NCI-H146 treated with DMSO at 0.1 percent for 48 hours (cell line): Measurements from ENCODE around the gene KCNJ13.
"Not testable (repeated sequence)": the region's sequence is repeated elsewhere in the genome, so short reads cannot be mapped to it uniquely, and the experiment has no call there.

Experiments
- DNase-seq: peaks from one replicate; lab custom pipeline; 2025; ENCODE audit not compliant: unreplicated experiment; lab: John Stamatoyannopoulos, UW

The KCNJ13 gene

DNA sequence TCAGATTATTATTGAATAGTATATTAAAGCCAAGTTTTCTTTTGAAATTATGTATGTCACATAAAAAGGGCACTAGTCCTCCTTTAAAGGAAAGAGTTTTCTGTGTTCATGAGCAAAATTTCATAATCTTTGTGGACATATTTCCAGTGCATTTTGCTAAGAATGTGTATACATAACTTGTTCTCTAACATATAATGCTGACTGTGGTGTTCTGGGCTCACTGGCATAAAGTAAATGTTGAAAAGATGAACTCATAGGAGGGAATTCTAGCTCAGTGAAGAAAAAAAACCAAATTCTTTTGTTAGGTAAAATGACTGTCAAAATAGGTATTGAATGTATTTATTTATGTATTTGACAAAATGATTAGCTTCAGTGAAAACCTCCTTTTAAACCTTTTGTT is 6.2 kb downstream of the KCNJ13 start:
- no peak for DNase-seq

DNA sequence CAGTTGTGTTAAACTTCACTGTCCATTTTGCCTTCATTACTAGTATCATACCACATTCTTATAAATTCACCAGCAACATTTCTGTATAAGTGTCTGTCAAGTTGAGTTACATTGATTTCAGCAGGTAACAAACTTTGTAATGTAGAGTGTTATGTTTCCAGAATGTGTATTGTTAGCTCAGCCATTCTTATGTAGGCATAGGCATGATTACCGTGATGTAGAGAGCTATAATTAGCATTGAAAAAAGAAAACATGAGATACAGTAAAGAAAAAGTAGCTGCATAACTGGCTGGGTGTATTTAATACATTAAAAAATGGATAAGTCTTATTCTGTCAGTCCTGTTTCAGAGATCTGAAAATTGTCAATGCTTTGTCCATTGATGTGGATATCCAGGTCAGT is 8.5 kb downstream of the KCNJ13 start:
- DNase-seq = no peak

DNA sequence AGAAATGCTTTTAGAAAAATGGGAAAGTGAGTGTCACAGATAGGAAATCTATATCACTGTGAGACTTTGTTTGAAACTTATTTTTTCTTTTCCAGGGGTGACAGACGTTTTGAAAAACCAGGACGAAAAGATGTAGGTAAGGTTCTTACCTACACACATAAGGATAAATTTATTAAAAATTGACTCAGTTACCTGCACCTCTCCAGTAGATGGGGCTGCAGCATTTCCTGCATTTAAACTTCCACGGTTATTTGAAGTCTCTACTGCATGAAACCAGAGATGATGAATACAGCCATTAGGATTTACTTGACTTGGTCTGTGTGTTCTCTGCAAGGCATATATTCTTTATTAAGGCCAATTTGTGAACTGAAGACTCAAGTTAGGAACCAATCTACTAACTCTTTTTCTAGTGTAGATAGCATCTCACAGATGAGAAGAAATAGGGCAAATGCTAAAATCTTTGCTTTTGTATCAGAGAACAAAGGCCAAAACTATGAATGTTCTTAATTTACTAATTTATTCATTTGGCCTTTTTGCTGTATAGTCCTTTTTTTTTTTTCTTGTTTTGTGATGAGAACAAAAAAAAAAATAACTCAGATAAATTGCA is 15.0 kb downstream of the KCNJ13 start:
- DNase-seq = peak; percentile 0

DNA sequence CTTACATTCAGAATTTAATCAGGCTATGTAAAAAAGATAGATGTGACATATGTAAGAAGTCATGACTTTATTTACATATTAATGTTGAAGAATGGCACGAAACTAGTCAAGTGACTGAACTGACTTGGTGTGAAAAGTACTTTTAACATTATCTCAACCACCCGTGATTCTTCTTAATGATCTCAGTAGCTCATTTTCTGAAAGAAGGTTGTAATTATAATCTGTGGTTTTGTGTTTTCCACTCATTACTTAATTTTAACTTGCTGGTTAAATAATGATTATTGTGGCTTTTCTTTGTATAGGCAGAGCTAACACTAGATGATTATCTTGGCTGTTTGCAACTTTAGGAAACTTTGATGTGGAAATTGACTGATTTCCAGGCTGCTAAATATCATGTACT is 18.5 kb downstream of the KCNJ13 start:
- no peak for DNase-seq

DNA sequence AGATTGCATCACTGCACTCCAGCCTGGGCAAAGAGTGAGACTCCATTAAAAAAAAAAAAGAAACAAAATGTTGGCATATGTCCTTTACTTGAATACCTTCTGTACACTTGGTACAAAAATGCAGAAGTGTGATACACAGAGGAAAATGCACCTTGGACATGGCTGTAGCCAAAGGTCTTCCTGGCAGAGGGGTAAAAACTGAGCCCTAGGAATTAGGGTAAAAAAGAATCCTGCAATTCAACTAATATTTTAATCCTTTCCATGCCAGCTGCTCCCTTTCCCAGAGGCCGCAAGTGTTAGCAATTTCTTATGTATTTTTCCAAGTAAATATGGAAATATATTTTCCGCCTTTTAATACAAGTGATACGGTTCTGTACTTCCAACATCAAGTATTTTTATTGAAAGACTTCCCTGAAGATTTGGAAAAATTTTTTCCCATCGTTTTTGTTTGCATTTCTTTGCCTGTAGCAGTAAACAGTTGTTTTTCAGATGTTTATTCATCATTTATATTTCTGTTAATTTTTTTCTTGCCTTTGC is 26.2 kb downstream of the KCNJ13 start:
- no peak for DNase-seq

DNA sequence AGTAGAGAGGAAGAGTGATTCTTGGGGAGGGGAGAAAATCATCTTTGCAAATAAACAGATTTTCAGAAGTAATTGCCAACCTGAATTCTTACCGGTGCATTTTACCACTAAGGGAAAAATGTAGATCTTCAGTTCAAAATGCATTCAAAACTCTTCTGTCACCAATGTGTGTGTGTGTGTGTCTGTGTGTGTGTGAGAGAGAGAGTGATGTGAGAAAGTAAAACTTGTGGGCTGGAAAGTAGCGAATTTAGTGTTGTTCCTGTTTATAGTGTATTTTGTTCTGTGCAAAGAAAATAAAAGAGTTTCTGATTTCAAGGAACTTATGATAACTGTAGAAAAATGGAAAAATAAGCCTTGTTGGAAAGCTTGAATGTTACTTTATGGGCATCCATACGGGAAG is 27.0 kb downstream of the KCNJ13 start:
- DNase-seq = no peak

DNA sequence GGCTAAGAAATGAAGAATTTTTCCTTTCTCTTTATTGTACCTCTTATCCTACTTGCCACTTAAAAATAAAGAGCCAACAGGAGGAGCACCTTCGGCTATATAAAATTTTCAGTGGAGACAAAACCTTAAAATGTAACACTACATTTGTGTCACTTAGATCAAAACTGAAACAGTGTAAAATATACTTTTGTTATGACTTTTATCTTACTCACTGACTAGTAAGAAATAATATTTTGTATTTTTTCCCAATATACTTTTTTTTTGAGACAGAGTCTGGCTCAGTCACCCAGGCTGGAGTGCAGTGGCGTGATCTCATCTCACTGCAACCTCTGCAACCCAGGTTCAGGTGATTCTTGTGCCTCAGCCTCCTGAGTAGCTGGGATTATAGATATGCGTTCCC is 28.3 kb downstream of the KCNJ13 start:
- DNase-seq = no peak

DNA sequence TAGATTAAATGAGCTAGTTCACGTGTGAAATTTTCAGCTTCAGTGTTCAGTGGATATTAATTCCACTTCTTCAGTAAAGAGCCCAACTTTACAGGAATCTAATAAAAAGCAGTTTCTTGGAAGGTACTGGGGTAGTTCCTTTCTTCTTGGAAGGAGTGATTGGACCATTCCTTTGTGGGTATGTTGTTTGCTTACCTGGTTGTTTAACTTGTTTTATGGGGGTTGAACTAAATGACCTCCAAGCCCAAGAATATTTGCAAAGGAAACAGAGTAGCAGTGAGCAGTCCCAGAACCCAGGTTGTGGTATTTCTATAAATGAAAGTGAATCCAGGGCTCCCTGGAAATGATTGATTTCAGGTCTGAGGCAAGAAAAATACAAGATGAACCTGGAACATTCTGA is 31.4 kb downstream of the KCNJ13 start:
- no peak for DNase-seq

DNA sequence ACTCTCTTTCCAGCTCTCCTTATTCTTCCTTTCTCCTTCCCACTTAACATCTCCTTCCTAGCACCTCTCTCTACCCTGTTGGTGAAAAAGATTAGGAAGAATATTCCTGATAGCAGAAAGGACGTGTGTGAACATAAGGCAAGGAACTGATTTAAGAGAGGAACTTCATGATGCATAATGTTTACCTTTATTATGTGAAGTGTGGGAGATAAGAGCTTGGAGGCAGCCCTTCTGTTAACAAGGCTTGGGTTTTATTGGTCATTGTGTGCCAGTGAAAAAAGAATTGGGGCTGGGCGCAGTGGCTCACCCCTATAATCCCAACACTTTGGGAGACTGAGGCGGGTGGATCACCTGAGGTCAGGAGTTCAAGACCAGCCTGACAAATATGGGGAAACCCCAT is 34.4 kb downstream of the KCNJ13 start:
- no peak for DNase-seq

DNA sequence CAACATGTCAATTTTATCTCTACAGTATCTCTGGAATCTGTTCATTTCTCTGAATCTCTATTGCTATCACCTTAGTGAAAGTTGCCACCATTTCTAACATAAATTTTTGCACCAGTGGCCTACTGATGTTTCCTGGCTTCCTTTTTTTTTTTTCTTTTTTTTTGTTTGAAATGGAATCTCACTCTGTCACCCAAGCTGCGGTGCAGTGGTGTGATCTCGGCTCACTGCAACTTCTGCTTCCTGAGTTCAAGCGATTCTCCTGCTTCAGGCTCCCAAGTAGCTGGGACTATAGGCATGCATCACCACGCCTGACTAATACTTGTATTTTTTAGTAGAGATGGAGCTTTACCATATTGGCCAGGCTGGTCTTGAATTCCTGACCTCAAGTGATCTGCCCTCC is 35.1 kb downstream of the KCNJ13 start:
- no peak for DNase-seq

DNA sequence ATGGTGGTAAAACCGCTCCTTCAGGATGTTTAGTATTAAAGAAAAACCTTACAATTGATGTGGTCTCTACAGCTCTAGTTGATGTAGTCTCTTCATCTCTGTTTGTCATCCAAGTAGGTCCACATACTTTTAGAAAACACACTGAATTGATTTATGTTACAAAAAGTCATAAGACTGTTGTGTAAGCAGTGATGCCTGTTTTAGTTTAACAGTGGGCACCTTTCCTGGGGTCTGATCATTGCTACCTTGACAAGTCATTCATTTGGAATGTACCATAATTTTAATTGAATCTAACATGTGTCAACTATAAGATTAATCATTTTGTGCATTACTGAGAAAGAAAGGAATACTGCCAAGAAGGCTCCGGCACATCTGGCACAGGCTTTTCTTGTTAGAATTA is 44.9 kb downstream of the KCNJ13 start:
- DNase-seq = no peak

DNA sequence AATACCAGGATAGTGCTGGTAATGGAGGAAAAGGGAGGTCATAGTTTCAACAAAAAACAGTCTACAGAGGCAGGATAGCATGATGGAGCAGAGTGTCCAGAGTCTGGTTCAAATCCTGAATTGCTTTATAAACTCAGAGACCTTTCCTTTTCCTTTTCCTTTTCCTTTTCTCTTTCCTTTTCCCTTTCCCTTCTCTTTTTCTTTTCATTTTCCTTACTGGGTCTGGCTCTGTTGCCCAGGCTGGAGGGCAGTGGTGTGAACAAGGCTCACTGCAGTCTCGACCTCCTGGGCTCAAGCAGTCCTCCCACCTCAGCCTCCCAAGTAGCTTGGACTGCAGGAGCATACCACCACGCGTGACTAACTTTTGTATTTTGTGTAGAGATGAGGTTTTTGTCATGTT is 47.6 kb downstream of the KCNJ13 start:
- DNase-seq = no peak

DNA sequence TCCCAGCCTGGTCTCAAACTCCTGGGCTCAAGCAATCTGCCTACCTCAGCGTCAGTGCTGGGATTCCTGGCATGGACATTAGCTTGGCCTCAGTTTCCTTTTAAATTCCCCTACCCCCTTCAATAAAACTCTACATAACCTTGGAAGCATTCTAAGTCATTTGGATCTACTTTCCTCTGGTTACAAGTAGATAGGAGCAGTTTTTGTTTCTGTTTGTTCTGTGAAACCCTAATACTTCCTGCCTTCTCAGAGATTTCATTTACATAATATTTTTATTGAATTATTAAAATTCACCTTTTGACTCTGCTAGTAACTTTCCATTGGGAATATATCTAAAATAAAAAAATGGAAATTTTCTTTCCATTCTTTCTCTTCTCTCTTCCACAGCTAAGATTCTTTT is 53.3 kb downstream of the KCNJ13 start:
- DNase-seq = no peak

DNA sequence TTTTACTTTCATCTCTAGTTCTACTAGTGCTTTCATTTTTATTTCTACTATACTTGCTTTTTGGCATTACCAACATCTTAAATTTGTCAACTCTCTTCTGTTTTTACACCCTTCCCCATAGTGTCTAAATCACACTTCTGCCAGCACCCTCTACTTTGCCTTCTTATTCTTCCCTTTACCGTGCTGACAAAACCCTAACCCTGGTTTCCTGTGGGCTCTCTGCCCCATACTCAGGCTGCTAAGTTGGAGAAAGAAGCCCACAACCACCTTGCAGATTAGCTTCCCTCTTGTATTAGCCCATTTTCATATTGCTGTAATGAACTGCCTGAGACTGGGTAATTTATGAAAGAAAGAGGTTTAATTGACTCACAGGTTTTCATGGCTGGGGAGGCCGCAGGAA is 54.5 kb downstream of the KCNJ13 start:
- DNase-seq = no peak

DNA sequence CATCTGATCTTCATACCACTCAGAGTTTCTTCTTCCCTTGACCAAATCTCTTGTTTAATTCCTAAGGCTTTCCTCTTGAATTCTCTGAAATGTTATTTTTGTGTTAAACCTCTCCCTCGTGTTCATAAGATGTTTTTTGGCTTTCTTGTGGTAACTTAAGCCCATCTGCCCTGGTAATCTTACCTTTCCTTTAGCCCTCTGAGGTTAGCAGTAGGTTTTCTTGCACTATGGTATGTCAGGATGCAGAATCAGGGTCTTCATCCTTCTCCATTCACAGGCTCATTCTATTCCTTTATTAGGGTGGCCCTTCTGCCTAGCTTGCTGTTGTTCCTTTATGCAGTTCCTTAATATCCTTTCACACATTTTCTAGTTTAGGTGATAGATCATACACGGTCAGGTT is 55.1 kb downstream of the KCNJ13 start:
- no peak for DNase-seq

DNA sequence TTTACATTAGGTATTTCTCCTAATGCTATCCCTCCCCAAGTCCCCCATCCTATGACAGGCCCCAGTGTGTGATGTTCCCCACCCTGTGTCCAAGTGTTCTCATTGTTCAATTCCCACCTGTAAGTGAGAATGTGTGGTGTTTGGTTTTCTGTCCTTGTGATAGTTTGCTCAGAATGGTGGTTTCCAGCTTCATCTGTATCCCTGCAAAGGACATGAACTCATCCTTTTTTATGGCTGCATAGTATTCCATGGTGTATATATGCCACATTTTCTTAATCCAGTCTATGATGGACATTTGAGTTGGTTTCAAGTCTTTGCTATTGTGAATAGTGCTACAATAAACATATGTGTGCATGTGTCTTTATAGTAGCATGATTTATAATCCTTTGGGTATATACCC is 56.3 kb downstream of the KCNJ13 start:
- DNase-seq = not testable (repeated sequence)
